Activated naive CD8-positive, alpha-beta T cell treated with anti-CD3 and anti-CD28 coated beads, Interleukin-2, amount 50 U/mL, for 24 hours (primary cell): ENCODE data around the gene ESR1.
A peak's percentile ranks its signal among the peaks of the same experiment; 100 is the strongest.

Experiments used
- ATAC-seq: fragments of 150-1000 bp; cut with Tn5 transposase; one replicate; pipeline ENCODE4 v1.10.0; 2021
- DNase-seq: peaks from one replicate; pipeline ENCODE4 v3.0.0; 2021
- H3K27ac Mint-ChIP-seq: one replicate; pipeline ENCODE4 v1.8.0; 2021; ENCODE audit warnings: mild to moderate bottlenecking, mixed read lengths
- H3K27me3 Mint-ChIP-seq: one replicate; pipeline ENCODE4 v1.8.0; 2021; ENCODE audit warnings: mixed read lengths
- H3K36me3 Mint-ChIP-seq: one replicate; pipeline ENCODE4 v1.8.0; 2021; ENCODE audit warnings: low read depth, mixed read lengths
- H3K4me1 Mint-ChIP-seq: one replicate; pipeline ENCODE4 v1.8.0; 2021; ENCODE audit warnings: mixed read lengths
- H3K4me3 Mint-ChIP-seq: one replicate; pipeline ENCODE4 v1.8.0; 2021; ENCODE audit warnings: mild to moderate bottlenecking, moderate library complexity, mixed read lengths
- H3K9me3 Mint-ChIP-seq: one replicate; pipeline ENCODE4 v1.8.0; 2021; ENCODE audit warnings: mixed read lengths

Gene ESR1

GRCh38 chr6:152110886-152111820 lies 303.7 kb downstream of the ESR1 start:
- Mint-ChIP-seq H3K4me1 (no peaks in the 10 kb centered on the region), H3K27me3 (peaks cover 3% of the 10 kb centered on the region), H3K36me3 (no peaks in the 10 kb centered on the region), H3K27ac (no peak overlapping the region), H3K9me3 (no peaks in the 10 kb centered on the region), H3K4me3 (no peak overlapping the region)
- ATAC-seq (no peak), DNase-seq (no peak)

DNA sequence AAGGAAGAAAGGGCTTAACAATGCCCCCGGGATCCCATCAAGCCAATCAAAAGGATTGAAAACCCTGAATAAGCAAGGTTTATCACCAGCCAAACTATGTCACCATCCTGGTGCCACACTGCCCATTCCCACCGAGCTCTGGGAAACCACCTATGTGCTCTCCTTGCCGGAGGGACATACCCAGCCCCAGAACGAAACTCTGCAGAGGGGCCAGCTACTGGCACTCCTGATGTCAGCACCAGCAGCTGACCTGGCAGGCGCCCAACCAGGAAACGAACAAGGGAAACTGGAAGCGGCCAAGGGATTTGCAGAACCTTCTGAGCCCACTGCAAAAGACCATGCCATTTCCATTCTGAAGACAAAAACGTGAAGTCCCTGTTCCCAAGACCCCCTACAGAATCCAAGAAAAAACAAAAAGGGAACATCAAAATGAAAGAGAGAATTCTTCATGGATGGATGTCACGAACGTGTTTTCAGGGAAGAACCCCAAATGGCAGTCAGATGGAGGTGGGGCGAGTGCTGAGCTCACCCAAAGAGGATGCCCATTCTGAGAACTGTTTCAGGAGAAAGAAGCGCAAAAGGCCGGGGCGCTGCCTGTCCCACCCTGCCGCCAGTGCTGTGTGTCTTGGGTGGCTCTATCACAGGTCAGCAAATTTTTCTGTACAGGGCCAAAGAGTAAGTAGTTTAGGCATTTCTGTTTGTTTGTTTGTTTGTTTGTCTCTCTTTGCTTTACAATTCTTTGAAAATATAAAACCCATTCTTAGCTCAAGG lies 305.2 kb downstream of the ESR1 start:
- Mint-ChIP-seq H3K4me1 (peaks cover 3% of the 10 kb centered on the region), H3K36me3 (no peaks in the 10 kb centered on the region), H3K27me3 (peaks cover 3% of the 10 kb centered on the region), H3K27ac (no peak overlapping the region), H3K9me3 (no peaks in the 10 kb centered on the region), H3K4me3 (no peak overlapping the region)
- no peak for DNase-seq
- no peak for ATAC-seq

- no peak for ATAC-seq
- Mint-ChIP-seq H3K9me3 (peaks cover 9% of the 10 kb centered on the region), H3K36me3 (peaks cover 14% of the 10 kb centered on the region), H3K27me3 (no peaks in the 10 kb centered on the region), H3K4me3 (no peak overlapping the region), H3K27ac (no peak overlapping the region), H3K4me1 (peaks cover 7% of the 10 kb centered on the region)
- no peak for DNase-seq
These were observed 310.0 kb downstream of the ESR1 start for GRCh38 chr6:152117156-152118133.

- Mint-ChIP-seq H3K4me3 (no peak overlapping the region), H3K36me3 (peaks cover 14% of the 10 kb centered on the region), H3K27me3 (no peaks in the 10 kb centered on the region), H3K27ac (no peak overlapping the region), H3K4me1 (peaks cover 7% of the 10 kb centered on the region), H3K9me3 (peaks cover 9% of the 10 kb centered on the region)
- DNase-seq (no peak), ATAC-seq (no peak)
These were observed 310.7 kb downstream of the ESR1 start for GRCh38 chr6:152118224-152118623.

GRCh38 chr6:152118678-152119077 lies 311.2 kb downstream of the ESR1 start:
- H3K9me3 Mint-ChIP-seq = peaks cover 9% of the 10 kb centered on the region
- peaks cover 14% of the 10 kb centered on the region for H3K36me3 Mint-ChIP-seq
- DNase-seq (no peak), ATAC-seq (no peak)
- peaks cover 7% of the 10 kb centered on the region for H3K4me1 Mint-ChIP-seq
- H3K27ac Mint-ChIP-seq = no peak overlapping the region
- no peak overlapping the region for H3K4me3 Mint-ChIP-seq
- H3K27me3 Mint-ChIP-seq = no peaks in the 10 kb centered on the region

DNA sequence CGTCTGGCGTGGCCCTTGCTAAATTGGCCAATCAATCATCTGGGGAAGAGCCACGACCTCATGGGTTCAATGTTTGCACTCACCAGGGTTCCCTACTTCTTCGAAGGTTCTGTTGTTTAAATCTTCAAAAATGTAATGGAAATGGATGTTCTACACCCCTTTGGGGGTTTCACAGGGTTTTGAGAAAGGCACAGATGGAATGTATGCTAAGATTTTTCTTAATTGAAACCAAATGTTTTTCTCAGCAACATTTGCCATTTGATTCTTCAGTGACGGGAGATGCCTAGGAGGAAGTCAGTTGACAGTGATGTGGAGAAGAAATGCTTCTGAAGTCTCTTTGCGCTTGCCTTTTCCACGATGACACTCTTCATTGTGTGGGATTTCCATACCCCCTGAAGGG lies 312.3 kb downstream of the ESR1 start:
- H3K27ac Mint-ChIP-seq = no peak overlapping the region
- no peak overlapping the region for H3K4me3 Mint-ChIP-seq
- peaks cover 7% of the 10 kb centered on the region for H3K4me1 Mint-ChIP-seq
- DNase-seq (no peak), ATAC-seq (no peak)
- H3K36me3 Mint-ChIP-seq = peaks cover 14% of the 10 kb centered on the region
- no peaks in the 10 kb centered on the region for H3K27me3 Mint-ChIP-seq
- peaks cover 9% of the 10 kb centered on the region for H3K9me3 Mint-ChIP-seq

DNA sequence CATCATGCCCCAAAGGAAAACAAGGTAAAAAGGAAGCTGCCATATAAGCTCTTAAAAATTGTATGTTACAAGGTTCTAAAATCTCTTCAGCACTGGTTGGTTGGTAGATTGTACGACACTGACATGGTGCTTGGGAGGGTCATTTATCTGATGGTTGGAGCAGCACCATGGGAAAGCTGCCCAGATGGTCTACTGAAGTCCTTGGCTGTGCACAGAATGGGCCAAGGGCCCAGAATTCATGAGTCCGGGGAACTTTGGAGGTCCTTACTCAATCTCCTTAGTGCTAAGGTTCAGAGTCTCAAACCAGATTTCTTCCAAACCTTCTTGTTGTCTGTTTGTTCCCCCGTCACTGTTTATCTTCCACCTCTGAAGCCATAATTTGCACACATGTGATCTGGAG lies 314.4 kb downstream of the ESR1 start:
- Mint-ChIP-seq H3K36me3 (peaks cover 14% of the 10 kb centered on the region), H3K9me3 (peaks cover 9% of the 10 kb centered on the region), H3K4me3 (no peak overlapping the region), H3K27ac (no peak overlapping the region), H3K27me3 (no peaks in the 10 kb centered on the region), H3K4me1 (peaks cover 7% of the 10 kb centered on the region)
- no peak for ATAC-seq
- no peak for DNase-seq

DNA sequence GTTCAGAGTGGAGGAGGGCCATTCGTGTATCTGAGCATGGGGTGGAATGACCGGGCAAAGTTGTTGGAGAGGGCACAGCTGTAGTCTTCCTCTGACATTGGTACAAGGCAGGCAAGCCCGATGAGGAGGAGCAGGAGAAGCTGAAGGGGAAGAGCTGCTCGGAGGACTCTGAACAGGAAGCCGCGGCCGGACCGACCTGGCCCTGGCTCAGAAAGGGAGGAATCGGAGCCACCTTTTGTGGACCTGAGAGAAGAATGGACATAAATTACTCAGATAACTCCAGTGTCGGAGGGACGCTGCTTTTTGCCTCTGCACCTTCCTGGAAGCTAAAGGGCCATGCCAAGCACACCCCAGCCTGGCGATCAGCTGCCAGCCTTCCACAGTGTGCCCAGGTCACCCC lies 315.0 kb downstream of the ESR1 start:
- Mint-ChIP-seq H3K9me3 (peaks cover 9% of the 10 kb centered on the region), H3K4me3 (no peak overlapping the region), H3K4me1 (peaks cover 6% of the 10 kb centered on the region), H3K27ac (no peak overlapping the region), H3K36me3 (peaks cover 14% of the 10 kb centered on the region), H3K27me3 (no peaks in the 10 kb centered on the region)
- ATAC-seq = no peak
- DNase-seq = no peak

DNA sequence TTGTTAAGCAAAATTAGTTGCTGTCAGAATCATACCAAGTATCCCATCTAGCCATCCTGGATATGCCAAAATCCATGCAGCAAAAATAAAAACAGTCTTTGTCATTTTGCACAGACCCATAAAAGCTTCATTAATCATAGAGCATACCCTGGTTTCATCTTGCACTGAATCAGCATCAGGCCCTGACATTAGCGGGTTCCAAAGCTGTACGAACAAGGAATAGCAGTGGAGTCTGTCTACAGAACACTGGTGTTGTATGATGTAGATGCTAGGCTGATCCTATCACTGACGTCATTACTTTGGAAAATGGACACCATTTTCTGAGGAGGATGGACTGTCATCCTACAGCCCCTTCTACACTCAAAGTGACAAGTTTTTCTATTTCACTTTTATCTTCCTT lies 315.6 kb downstream of the ESR1 start:
- no peak overlapping the region for H3K27ac Mint-ChIP-seq
- ATAC-seq = no peak
- peaks cover under 1% of the 10 kb centered on the region for H3K4me1 Mint-ChIP-seq
- no peak for DNase-seq
- H3K27me3 Mint-ChIP-seq = no peaks in the 10 kb centered on the region
- H3K4me3 Mint-ChIP-seq = no peak overlapping the region
- H3K9me3 Mint-ChIP-seq = peaks cover 7% of the 10 kb centered on the region
- H3K36me3 Mint-ChIP-seq = peaks cover 13% of the 10 kb centered on the region

- Mint-ChIP-seq H3K27ac (no peak overlapping the region), H3K36me3 (peaks cover 11% of the 10 kb centered on the region), H3K4me1 (no peaks in the 10 kb centered on the region), H3K4me3 (no peak overlapping the region), H3K9me3 (no peaks in the 10 kb centered on the region), H3K27me3 (no peaks in the 10 kb centered on the region)
- no peak for ATAC-seq
- DNase-seq = no peak
These were observed 317.1 kb downstream of the ESR1 start for GRCh38 chr6:152124429-152125074.

DNA sequence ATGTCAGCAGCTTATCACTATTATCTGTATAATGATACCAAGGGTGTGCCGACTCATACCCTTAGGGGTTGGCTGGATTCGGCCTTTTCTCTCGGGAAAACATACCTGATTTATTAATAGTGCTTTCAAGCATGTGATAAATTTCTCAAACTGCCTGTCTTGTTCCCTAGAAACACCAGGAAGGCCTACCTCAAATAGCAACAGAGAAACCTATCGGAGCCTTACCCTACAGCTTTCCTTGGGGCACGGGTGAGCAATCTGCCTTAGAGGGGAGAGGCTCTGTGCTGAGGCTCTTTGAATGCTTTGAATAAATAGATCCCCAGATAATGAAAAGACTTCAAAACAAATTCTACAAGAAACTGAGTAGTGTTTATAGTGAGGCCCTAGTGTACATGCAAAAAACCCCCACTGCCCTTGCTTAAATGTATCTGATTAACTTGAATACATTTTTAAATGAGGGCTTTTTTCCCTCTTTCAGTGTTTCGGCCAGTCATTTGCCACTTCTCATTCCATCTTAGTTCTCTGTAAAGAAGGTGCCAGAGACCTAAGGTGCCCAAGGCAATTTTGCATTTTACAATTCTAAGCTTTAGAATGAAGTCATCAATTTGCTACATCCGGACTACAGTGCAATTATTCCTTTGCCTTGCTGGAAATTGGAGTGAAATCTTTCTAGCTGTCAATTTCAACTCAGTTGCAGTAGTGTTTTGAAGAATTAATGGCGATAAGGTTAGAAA lies 320.1 kb downstream of the ESR1 start:
- peaks cover 15% of the 10 kb centered on the region for H3K36me3 Mint-ChIP-seq
- H3K4me1 Mint-ChIP-seq = no peaks in the 10 kb centered on the region
- DNase-seq = no peak

GRCh38 chr6:152129691-152130151 lies 322.2 kb downstream of the ESR1 start:
- no peak for DNase-seq
- ATAC-seq = no peak
- Mint-ChIP-seq H3K27ac (peak overlapping the region; percentile 11), H3K9me3 (no peaks in the 10 kb centered on the region), H3K27me3 (no peaks in the 10 kb centered on the region), H3K4me3 (no peak overlapping the region), H3K4me1 (no peaks in the 10 kb centered on the region), H3K36me3 (peaks cover 15% of the 10 kb centered on the region)

More for the DNA sequence above, 320.1 kb downstream of the ESR1 start:
- no peak overlapping the region for H3K27ac Mint-ChIP-seq
- H3K4me3 Mint-ChIP-seq = no peak overlapping the region
- no peak for ATAC-seq
- no peaks in the 10 kb centered on the region for H3K27me3 Mint-ChIP-seq
- H3K9me3 Mint-ChIP-seq = no peaks in the 10 kb centered on the region

- peak; percentile 46 for ATAC-seq
- DNase-seq = no peak
- Mint-ChIP-seq H3K4me3 (no peak overlapping the region), H3K27ac (peak overlapping the region; percentile 11), H3K9me3 (no peaks in the 10 kb centered on the region), H3K27me3 (no peaks in the 10 kb centered on the region), H3K36me3 (peaks cover 15% of the 10 kb centered on the region), H3K4me1 (no peaks in the 10 kb centered on the region)
These were observed 323.0 kb downstream of the ESR1 start for GRCh38 chr6:152130441-152130840.
